Activated T-helper 9 cell treated with anti-CD3 and anti-CD28 coated beads, Interleukin-2, amount 50 U/mL, for 16 hours (primary cell): ENCODE data around the gene EXOC3.
"Not testable (repeated sequence)": the region's sequence is repeated elsewhere in the genome, so short reads cannot be mapped to it uniquely, and the experiment has no call there.

Experiments
- DNase-seq: peaks from one replicate; pipeline ENCODE4 v3.0.0-alpha.2; 2020; ENCODE audit warnings: low read depth

The EXOC3 gene

DNA sequence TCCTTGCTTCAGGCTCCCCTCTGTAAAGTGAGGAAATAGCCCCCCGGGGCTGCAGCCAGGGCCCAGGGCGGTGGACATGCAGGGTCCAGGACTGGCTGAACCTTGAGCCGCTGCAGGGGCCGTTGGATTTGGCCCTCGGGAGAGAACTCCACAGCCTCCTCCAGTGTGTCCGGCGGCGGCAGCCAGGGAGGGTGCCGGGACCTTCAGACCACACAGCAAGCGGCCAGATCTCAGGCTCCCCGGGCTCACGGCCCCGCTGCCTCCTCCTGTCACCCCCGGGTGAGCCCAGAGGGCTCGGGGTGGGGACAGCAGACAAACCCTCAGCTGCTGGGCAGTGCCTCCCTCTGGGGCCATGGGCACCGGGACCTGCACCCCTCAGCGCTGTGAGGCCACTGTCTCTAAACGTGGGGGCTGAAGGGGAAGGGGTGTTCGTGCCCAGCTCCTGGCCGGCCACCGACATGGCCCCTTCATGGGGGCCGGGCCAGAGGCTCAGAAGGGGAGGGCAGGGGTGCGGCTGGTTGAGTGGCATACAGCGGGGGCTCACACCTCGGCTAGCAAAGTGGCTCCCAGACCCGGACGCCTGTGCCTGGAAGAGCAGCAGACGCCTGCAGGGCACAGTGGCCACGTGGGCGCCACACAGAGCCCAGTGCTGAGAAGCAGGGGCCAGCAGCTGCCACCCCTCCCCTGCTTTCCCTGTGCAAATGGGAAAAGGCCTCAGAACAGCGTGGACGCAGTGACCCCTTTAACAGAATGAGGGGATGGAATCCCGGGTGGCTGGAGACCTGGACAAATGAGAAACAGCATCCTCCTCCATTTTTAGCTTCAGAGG, 61.6 kb downstream of the EXOC3 start:
- DNase-seq = no peak

DNA sequence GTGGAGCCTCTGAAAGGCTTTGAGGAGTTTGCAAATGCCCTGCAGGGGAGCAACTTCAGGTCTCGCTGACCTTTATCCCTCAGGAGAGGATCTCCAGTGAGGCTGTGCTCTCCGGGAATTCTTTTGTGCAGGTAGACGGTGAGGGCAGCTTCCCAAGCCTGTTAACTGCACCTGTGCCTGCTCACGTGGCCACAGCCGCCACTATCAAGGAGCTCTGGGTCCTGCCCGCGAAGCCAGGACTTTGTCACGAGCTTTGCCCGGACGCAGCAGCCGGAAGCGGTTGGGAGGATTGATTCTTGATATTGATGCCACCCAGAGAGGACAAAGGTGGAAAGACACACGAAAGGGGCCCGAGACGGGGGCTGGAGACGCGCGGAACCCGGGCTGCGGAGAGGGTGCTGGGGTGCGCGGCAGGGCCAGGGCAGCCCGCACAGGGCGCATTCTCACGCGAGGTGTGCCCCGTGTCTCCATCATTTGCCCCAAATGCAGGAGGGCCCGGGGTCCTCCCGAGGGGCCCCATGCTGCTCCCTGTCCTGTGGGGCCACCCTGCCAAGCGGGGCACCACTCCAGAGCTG, 63.1 kb downstream of the EXOC3 start:
- no peak for DNase-seq

DNA sequence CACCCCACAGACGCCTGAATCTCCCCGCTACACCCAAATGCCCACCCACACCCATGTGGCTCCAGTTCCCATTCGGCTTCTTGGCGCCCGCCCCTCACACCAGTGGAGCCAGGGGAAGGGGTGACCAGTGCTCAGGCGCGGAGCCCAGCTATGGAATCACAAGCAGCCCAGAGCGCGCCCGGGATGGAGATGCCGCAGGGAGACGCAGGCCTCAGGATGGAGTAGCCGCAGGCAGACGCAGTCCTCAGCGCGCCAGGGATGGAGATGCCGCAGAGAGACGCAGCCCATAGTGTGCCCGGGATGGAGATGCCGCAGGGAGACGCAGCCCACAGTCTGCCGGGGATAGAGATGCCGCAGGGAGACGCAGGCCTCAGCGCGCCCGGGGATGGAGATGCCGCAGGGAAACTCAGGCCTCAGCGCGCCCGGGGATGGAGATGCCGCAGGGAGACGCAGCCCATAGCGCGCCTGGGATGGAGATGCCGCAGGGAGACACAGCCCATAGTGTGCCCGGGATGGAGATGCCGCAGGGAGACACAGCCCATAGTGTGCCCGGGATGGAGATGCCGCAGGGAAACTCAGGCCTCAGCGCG, 65.1 kb downstream of the EXOC3 start:
- DNase-seq = not testable (repeated sequence)

DNA sequence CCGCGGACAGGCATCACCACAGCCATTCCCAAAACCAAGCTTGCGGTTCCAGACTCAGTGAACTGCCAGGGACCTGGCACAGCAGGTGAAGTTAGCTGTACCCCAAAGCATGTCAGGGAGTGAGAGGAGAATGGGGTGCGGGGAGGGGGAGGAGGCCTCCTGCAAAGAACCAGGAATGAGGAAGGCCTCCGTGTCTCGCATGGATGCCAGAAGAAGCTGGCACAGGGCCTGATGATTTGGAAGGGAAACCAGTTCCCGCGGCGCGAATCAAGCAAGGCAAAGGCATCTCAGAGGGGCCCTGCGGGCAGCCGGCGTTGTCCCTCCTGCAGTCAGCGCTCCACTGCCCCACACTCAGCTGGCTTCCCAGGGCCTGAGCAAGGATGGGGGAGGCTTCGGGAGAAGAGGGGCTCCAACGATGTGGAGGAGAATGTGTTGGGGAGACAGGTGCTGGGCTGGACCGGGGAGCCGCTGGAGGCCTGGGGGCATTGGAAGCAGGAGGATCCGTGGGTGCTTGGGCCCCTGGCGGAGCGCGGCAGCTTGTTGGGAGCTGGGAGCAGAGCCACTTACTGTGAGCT, 66.7 kb downstream of the EXOC3 start:
- no peak for DNase-seq

DNA sequence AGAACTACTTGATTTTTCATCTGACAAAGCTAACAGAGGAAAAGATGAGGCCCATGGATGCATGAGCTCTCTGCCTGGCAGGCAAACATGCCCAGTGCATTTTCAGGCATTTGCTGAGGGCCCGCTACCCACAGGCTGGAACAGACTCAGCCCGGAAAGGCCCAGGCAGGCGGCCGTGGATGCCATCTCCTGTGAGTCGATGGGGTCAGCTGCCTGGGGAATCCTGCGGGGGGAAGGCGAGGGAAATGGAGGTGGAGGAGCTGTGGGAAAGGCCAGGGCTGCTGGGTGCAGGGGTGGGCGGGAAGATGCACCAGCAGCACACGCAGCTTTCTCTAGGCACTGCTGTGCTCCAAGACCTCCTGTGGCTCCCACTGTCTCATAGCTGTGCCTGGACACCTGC, 67.5 kb downstream of the EXOC3 start:
- no peak for DNase-seq

DNA sequence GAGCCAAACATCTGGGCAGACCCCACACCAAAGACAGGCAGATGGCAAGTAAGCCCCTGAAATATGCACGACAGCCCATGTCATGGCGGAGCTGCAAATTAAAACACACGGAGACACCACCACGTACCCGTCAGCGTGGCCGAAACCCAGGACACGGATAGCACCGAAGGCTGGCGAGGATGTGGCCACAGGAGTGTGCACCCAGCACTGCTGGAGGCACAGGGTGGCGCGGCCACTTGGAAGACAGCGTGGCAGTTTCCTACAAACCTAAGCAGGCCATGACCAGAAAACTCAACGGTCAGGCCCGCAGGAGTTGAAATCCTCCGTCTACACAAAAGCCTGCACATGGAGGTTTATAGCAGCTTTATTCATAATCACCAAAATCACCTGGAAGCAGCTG, 68.5 kb downstream of the EXOC3 start:
- DNase-seq = no peak

DNA sequence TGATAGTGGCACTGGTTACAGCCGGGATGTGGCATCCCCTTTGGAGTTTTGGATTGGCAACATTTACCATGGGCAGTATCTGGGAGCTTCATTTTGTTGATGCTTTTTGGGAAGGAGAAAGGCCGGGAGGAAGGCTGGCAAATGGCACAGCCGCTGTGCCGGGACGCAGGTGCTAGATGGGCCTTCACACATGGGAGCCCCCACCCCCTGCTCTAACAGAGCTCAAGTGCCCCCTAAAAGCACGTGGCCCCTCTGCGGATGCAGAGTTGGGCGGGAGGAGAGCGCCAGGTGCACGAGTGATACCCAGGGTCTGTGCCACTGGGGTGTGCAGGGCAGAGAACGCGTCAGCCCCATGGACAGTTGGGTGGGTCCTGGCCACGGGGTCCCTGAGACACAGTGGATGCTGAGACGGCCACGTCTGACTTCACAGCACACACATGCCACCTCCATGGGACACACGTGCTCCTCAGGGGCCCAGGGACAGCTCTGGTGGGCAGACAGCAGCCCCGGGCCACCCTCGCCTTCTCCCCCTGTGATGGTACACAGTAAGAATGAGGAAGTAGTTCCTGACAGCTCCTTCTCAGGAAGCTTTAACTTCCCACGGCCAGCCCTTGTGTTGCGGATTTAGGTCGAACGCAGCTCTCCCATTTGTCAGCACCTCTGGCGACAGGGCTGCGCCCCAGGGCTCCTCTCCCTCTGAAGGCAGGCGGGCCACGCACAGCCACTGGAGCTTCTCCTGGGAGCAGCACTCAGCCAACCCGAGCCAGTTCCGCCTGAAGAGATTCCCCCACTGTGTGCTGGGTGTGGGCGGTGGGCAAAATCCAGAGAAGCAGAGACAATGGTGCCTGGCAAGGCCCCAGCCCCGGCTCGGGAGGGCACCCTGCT, 70.5 kb downstream of the EXOC3 start:
- no peak for DNase-seq

DNA sequence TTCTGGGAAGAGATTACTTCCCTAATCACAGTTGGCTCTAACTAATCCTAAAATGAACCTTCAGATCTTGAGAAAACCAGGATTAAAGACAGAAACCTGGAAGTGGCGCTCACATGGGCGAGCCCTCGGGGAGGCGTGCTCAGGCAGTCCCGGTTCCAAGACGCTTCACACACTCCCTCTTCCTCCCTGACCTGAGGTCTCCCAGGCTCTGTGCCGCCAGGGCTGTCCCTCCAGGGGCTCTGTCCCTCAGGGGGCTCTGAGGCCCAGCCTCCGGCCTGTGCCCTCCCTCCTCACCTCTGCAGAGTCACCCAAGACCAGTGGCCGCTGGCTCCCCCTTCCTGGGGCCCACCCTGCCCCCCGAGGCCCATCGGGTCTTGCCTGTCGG, 71.1 kb downstream of the EXOC3 start:
- no peak for DNase-seq

DNA sequence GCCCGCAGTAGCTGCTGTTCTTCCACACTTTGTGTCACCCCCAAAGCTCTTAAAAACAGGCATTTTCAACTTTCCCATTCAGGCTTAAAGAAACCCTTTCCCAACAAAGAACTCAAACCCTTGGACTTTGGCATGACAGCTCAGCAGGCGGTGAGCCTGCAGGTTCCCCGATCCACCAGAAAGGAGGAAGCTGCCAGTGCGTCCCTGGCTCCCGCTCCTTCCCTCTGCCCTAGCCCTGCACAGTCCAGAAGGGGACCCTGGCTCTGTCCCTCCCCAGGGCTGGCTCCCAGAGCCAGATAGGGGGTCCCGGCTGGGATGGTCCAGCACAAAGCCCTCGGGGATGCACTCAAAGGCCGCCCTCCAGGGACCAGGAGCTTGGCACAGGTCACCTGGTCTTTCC, 71.7 kb downstream of the EXOC3 start:
- no peak for DNase-seq

DNA sequence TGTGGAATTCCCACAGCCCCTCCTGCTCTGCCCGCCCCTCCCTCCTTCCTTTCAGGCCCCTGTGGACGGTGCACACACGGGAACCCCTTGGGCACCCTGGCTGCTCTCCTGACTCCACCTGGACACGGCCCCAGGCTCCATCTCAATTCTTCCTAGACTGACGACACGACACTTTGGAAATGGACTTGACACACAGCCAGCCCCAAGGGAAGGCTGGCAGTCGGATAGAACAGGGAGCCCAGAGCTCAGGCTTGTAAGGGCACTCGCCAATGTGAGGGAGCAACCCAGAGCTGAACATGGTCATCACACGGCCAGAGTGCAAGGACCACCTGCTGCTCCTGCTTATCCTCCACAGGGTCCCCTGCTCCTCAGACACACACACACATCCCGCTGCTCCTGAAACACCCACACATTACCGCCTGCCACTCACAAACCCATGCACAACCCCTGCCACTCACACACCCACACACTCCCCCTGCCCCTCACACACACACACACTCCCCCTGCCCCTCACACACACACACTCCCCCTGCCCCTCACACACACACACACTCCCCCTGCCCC, 72.4 kb downstream of the EXOC3 start:
- no peak for DNase-seq

DNA sequence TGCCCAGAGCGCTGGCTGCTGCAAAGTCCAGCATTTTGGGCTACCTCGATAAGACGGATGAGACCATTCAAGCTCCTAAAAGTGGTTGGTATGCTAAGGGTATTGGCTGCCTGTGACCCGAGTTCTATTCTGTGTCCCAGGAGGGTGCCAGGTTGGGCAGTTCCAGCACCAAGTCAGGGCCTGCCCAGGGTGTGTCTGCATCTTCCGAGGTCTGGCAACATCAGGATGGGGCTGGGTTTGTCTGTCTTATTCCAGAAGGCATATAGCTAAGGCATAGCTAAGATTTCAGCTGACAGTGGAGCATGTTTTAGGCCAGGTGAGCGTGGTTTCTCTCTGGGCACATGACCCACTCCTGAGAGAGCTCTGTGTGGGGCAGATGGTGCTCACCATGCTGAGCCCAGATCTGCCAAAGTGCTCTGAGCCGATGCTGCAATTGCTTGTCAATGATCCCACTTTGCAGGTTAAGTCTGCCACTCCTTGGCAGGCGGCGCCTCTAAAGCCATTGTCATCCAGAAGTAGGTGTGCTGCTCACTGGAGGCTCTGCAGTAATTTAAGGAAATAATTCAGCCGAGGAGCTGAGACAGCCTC, 73.5 kb downstream of the EXOC3 start:
- DNase-seq = no peak
